ENCODE data around the gene UNC79.

DNA sequence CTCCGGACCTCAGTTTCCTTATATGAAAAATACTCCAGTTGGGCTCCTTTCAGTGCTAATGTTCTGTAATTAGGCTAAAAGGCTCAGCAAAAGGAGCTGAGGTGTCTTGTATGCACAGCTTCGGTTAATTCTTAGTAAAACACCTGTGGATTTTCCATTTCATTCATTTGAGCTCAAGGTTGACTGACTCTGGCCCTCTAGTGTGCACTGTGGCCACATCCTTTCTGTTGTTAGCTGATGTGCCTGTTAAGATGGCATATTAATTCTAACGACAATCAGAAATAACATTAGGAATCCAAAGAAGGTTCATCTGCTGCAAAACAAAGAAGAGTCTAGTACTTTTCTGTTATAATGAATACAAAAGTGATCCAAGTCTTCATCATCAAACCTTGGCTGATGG is 45.6 kb downstream of the UNC79 start:
- TF ChIP-seq POLR2AphosphoS5 (IDR thresholded peaks at IDR 0.05; ENCODE audit: low read depth, low read length): no peak
- TF ChIP-seq, protein P1, sequence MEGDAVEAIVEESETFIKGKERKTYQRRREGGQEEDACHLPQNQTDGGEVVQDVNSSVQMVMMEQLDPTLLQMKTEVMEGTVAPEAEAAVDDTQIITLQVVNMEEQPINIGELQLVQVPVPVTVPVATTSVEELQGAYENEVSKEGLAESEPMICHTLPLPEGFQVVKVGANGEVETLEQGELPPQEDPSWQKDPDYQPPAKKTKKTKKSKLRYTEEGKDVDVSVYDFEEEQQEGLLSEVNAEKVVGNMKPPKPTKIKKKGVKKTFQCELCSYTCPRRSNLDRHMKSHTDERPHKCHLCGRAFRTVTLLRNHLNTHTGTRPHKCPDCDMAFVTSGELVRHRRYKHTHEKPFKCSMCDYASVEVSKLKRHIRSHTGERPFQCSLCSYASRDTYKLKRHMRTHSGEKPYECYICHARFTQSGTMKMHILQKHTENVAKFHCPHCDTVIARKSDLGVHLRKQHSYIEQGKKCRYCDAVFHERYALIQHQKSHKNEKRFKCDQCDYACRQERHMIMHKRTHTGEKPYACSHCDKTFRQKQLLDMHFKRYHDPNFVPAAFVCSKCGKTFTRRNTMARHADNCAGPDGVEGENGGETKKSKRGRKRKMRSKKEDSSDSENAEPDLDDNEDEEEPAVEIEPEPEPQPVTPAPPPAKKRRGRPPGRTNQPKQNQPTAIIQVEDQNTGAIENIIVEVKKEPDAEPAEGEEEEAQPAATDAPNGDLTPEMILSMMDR (IDR thresholded peaks at IDR 0.05): no peak
- TF ChIP-seq, protein P2, sequence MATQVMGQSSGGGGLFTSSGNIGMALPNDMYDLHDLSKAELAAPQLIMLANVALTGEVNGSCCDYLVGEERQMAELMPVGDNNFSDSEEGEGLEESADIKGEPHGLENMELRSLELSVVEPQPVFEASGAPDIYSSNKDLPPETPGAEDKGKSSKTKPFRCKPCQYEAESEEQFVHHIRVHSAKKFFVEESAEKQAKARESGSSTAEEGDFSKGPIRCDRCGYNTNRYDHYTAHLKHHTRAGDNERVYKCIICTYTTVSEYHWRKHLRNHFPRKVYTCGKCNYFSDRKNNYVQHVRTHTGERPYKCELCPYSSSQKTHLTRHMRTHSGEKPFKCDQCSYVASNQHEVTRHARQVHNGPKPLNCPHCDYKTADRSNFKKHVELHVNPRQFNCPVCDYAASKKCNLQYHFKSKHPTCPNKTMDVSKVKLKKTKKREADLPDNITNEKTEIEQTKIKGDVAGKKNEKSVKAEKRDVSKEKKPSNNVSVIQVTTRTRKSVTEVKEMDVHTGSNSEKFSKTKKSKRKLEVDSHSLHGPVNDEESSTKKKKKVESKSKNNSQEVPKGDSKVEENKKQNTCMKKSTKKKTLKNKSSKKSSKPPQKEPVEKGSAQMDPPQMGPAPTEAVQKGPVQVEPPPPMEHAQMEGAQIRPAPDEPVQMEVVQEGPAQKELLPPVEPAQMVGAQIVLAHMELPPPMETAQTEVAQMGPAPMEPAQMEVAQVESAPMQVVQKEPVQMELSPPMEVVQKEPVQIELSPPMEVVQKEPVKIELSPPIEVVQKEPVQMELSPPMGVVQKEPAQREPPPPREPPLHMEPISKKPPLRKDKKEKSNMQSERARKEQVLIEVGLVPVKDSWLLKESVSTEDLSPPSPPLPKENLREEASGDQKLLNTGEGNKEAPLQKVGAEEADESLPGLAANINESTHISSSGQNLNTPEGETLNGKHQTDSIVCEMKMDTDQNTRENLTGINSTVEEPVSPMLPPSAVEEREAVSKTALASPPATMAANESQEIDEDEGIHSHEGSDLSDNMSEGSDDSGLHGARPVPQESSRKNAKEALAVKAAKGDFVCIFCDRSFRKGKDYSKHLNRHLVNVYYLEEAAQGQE (IDR thresholded peaks at IDR 0.05; ENCODE audit: insufficient read depth in 1 of 2, low read depth in 2 of 2, low read length in 1 of 2): no peak
